ENCODE data around the gene G0S2. TPM values are rescaled to one million over a fixed set of nuclear protein-coding genes. Genes with fewer than 3 reads are reported as not detected.
A peak's percentile ranks its signal among the peaks of the same experiment; 100 is the strongest.

G0S2 gene
- total and polyA plus RNA-seq, 9 of the 15 experiments (the other 6 are each of a cell fraction or from before 2014, with no cell fraction given): 0.18 to 65.6 (median 11.4) TPM

DNA sequence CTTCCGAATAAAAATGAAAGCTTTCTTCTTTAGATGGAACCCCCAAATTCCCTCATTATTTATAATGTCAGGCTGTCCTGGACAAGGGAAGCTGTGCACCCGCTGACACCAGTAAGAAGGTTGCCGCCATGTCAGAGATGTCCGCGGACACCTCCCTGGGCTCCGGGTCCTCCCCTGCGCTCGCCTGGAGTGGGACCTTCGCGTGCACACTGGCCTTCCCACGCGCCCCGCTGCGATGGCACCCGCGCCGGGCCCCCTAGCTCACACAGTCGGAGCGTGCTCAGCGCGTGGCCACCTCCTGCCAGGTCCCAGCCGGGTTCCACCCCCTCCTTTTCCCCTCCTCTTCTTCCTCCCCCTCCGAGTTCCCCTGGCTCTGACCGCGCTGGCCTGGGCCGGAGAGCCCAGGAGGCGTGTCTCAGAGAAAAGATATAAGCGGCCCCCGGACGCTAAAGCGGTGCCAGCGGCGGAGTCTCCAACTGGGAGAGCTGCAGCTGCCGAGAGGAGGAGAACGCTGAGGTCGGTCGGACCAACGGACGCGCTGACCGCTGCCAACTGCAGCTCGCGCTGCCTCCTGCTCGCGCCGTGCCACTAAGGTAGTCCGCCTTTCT lies at the start of gene G0S2 (continued):
- TF ChIP-seq MCM5 (IDR thresholded peaks at IDR 0.05; ENCODE audit: low read depth): no peak
- TF ChIP-seq NCOA4 (IDR thresholded peaks at IDR 0.05; ENCODE audit: partially characterized antibody): no peak
- TF ChIP-seq ZNF232 (CRISPR knock-in tag; IDR thresholded peaks at IDR 0.05): peak; percentile 30; the same call in 1 of the 2 replicates
- TF ChIP-seq, protein P1, sequence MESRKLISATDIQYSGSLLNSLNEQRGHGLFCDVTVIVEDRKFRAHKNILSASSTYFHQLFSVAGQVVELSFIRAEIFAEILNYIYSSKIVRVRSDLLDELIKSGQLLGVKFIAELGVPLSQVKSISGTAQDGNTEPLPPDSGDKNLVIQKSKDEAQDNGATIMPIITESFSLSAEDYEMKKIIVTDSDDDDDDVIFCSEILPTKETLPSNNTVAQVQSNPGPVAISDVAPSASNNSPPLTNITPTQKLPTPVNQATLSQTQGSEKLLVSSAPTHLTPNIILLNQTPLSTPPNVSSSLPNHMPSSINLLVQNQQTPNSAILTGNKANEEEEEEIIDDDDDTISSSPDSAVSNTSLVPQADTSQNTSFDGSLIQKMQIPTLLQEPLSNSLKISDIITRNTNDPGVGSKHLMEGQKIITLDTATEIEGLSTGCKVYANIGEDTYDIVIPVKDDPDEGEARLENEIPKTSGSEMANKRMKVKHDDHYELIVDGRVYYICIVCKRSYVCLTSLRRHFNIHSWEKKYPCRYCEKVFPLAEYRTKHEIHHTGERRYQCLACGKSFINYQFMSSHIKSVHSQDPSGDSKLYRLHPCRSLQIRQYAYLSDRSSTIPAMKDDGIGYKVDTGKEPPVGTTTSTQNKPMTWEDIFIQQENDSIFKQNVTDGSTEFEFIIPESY (CRISPR knock-in tag; IDR thresholded peaks at IDR 0.05): peak; percentile 65
- TF ChIP-seq NR4A1 (CRISPR knock-in tag; IDR thresholded peaks at IDR 0.05): no peak
- TF ChIP-seq NR4A1 (tag; IDR thresholded peaks at IDR 0.05): no peak; the same call in 1 of the 2 replicates
- no peak for TF ChIP-seq ZNF263 (CRISPR knock-in tag; IDR thresholded peaks at IDR 0.05; ENCODE audit: borderline replicate concordance)
- TF ChIP-seq, protein P2, sequence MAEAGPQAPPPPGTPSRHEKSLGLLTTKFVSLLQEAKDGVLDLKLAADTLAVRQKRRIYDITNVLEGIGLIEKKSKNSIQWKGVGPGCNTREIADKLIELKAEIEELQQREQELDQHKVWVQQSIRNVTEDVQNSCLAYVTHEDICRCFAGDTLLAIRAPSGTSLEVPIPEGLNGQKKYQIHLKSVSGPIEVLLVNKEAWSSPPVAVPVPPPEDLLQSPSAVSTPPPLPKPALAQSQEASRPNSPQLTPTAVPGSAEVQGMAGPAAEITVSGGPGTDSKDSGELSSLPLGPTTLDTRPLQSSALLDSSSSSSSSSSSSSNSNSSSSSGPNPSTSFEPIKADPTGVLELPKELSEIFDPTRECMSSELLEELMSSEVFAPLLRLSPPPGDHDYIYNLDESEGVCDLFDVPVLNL (CRISPR knock-in tag; IDR thresholded peaks at IDR 0.05; ENCODE audit: low read depth): no peak
- TF ChIP-seq SMAD1 (IDR thresholded peaks at IDR 0.05; ENCODE audit: low read depth, low read length, partially characterized antibody): peak; percentile 33
- peak; percentile 18; the same call in 1 of the 2 replicates for TF ChIP-seq PHF8 (IDR thresholded peaks at IDR 0.05; ENCODE audit: borderline replicate concordance, low read length)
- TF ChIP-seq, protein P3, sequence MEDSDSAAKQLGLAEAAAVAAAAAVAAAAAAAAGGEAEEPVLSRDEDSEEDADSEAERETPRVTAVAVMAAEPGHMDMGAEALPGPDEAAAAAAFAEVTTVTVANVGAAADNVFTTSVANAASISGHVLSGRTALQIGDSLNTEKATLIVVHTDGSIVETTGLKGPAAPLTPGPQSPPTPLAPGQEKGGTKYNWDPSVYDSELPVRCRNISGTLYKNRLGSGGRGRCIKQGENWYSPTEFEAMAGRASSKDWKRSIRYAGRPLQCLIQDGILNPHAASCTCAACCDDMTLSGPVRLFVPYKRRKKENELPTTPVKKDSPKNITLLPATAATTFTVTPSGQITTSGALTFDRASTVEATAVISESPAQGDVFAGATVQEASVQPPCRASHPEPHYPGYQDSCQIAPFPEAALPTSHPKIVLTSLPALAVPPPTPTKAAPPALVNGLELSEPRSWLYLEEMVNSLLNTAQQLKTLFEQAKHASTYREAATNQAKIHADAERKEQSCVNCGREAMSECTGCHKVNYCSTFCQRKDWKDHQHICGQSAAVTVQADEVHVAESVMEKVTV (CRISPR knock-in tag; IDR thresholded peaks at IDR 0.05): 0 out of 2 replicates have a peak, but pooled peaks have one; percentile 10
- TF ChIP-seq ZBTB1 (CRISPR knock-in tag; IDR thresholded peaks at IDR 0.05; ENCODE audit: borderline replicate concordance, low read depth): peak; percentile 68; the same call in 1 of the 2 replicates
- no peak for TF ChIP-seq FOXK1 (CRISPR knock-in tag; IDR thresholded peaks at IDR 0.05; ENCODE audit: borderline replicate concordance)
- TF ChIP-seq TGIF2 (CRISPR knock-in tag; IDR thresholded peaks at IDR 0.05): peak; percentile 64; the same call in 1 of the 2 replicates
- TF ChIP-seq, protein P4, sequence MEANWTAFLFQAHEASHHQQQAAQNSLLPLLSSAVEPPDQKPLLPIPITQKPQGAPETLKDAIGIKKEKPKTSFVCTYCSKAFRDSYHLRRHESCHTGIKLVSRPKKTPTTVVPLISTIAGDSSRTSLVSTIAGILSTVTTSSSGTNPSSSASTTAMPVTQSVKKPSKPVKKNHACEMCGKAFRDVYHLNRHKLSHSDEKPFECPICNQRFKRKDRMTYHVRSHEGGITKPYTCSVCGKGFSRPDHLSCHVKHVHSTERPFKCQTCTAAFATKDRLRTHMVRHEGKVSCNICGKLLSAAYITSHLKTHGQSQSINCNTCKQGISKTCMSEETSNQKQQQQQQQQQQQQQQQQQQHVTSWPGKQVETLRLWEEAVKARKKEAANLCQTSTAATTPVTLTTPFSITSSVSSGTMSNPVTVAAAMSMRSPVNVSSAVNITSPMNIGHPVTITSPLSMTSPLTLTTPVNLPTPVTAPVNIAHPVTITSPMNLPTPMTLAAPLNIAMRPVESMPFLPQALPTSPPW (CRISPR knock-in tag; IDR thresholded peaks at IDR 0.05): peak; percentile 98
- TF ChIP-seq, protein P5, sequence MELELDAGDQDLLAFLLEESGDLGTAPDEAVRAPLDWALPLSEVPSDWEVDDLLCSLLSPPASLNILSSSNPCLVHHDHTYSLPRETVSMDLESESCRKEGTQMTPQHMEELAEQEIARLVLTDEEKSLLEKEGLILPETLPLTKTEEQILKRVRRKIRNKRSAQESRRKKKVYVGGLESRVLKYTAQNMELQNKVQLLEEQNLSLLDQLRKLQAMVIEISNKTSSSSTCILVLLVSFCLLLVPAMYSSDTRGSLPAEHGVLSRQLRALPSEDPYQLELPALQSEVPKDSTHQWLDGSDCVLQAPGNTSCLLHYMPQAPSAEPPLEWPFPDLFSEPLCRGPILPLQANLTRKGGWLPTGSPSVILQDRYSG (tag; conservative IDR thresholded peaks at IDR 0.05; ENCODE audit: low read depth): peak; percentile 69; the same call in 1 of the 2 replicates
- TF ChIP-seq, protein P6, sequence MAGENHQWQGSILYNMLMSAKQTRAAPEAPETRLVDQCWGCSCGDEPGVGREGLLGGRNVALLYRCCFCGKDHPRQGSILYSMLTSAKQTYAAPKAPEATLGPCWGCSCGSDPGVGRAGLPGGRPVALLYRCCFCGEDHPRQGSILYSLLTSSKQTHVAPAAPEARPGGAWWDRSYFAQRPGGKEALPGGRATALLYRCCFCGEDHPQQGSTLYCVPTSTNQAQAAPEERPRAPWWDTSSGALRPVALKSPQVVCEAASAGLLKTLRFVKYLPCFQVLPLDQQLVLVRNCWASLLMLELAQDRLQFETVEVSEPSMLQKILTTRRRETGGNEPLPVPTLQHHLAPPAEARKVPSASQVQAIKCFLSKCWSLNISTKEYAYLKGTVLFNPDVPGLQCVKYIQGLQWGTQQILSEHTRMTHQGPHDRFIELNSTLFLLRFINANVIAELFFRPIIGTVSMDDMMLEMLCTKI (IDR thresholded peaks at IDR 0.05; ENCODE audit: partially characterized antibody): no peak
- no peak for TF ChIP-seq BRD9 (IDR thresholded peaks at IDR 0.05; ENCODE audit: low read depth, partially characterized antibody)

Data from K562 (cell line).